ENCODE data around the gene PIM3.

Gene PIM3

GRCh38 chr22:49938565-49939136, 21.9 kb upstream of the PIM3 start:
- no peak overlapping the region for H3K4me3 ChIP-seq (ENCODE audit: low read depth, low read length)
- DNase-seq (ENCODE audit: low read depth), result no peak
- TF ChIP-seq POLR2A (IDR thresholded peaks at IDR 0.05; ENCODE audit: extremely low read depth, insufficient read length) (no peak), MYC (IDR thresholded peaks at IDR 0.05; ENCODE audit: low read depth, low read length) (no peak), CTCF (IDR thresholded peaks at IDR 0.05; ENCODE audit: low read depth, low read length) (no peak), MAX (IDR thresholded peaks at IDR 0.05; ENCODE audit: low read depth, low read length) (no peak)

- no peak overlapping the region for H3K4me3 ChIP-seq (ENCODE audit: low read depth, low read length)
- DNase-seq (ENCODE audit: low read depth), result no peak
- no peak for TF ChIP-seq CTCF (IDR thresholded peaks at IDR 0.05; ENCODE audit: low read depth, low read length)
- no peak for TF ChIP-seq MAX (IDR thresholded peaks at IDR 0.05; ENCODE audit: low read depth, low read length)
- TF ChIP-seq POLR2A (IDR thresholded peaks at IDR 0.05; ENCODE audit: extremely low read depth, insufficient read length), result no peak
- TF ChIP-seq MYC (IDR thresholded peaks at IDR 0.05; ENCODE audit: low read depth, low read length), result no peak
These were observed 18.9 kb upstream of the PIM3 start for GRCh38 chr22:49941507-49942316.

- H3K4me3 ChIP-seq (ENCODE audit: low read depth, low read length), result no peak overlapping the region
- TF ChIP-seq POLR2A (IDR thresholded peaks at IDR 0.05; ENCODE audit: extremely low read depth, insufficient read length), result no peak
- no peak for TF ChIP-seq CTCF (IDR thresholded peaks at IDR 0.05; ENCODE audit: low read depth, low read length)
- no peak for TF ChIP-seq MAX (IDR thresholded peaks at IDR 0.05; ENCODE audit: low read depth, low read length)
- no peak for TF ChIP-seq MYC (IDR thresholded peaks at IDR 0.05; ENCODE audit: low read depth, low read length)
- DNase-seq (ENCODE audit: low read depth), result no peak
These were observed 17.8 kb upstream of the PIM3 start for GRCh38 chr22:49942565-49943404.

GRCh38 chr22:49943405-49943765, 17.2 kb upstream of the PIM3 start:
- H3K4me3 ChIP-seq (ENCODE audit: low read depth, low read length), result no peak overlapping the region
- TF ChIP-seq CTCF (IDR thresholded peaks at IDR 0.05; ENCODE audit: low read depth, low read length), result no peak

GRCh38 chr22:49943771-49944398, 16.7 kb upstream of the PIM3 start:
- no peak for DNase-seq (ENCODE audit: low read depth)
- TF ChIP-seq MYC (IDR thresholded peaks at IDR 0.05; ENCODE audit: low read depth, low read length) (no peak), POLR2A (IDR thresholded peaks at IDR 0.05; ENCODE audit: extremely low read depth, insufficient read length) (no peak), MAX (IDR thresholded peaks at IDR 0.05; ENCODE audit: low read depth, low read length) (no peak), CTCF (IDR thresholded peaks at IDR 0.05; ENCODE audit: low read depth, low read length) (no peak)
- peak overlapping the region; percentile 61 for H3K4me3 ChIP-seq (ENCODE audit: low read depth, low read length)

More at GRCh38 chr22:49943405-49943765, 17.2 kb upstream of the PIM3 start:
- no peak for DNase-seq (ENCODE audit: low read depth)

All from NB4 (cell line).